K562 (cell line): ENCODE measurements around the gene BPI. TPM values are rescaled to one million over a fixed set of nuclear protein-coding genes. Genes with fewer than 3 reads are reported as not detected.

ENCODE experiments used
- ARNT ChIP-seq, 2 experiments: fragments of 450-650 bp; IDR thresholded peaks; 2 replicates each; pipeline ENCODE4 v1.6.1; 2016; ENCODE audit warnings: mild to moderate bottlenecking in 1 of 2
- BCOR ChIP-seq: fragments of 450-650 bp; IDR thresholded peaks from 2 replicates; pipeline ENCODE4 v1.6.1; 2016
- REST ChIP-seq, 2 experiments: fragments of 450-650 bp; formaldehyde crosslinking in 1 of 2; IDR thresholded peaks; 2 replicates each; pipeline versions ENCODE4 v1.4.0 to v1.6.1; 2014 to 2020; ENCODE audit warnings: mild to moderate bottlenecking in 2 of 2, borderline replicate concordance in 1 of 2, low read depth in 1 of 2
- ZNF384 ChIP-seq: IDR thresholded peaks from 2 replicates; pipeline ENCODE4 v1.6.1; 2012; ENCODE audit warnings: low read depth, low read length, improper control_type of control experiment
- polyA plus RNA-seq, 8 experiments: library from polyadenylated mRNA; depleted of rRNA in 4 of 8; stranded (reverse) in 5 of 8; unstranded in 3 of 8; fragments of >200 nt; fragmentation: Nextera tagmentation in 2 of 8; fragmentation: Illumina TruSeq in 1 of 8; extraction: Ambion mirVana in 2 of 8; extraction: Trizol in 1 of 8; gene quantifications; 2 replicates each; pipeline versions ENCODE4 v1.2.1 to v1.2.3, GENCODE V29; 2011 to 2014; ENCODE audit warnings: inconsistent platforms in 1 of 8, missing spikeins in 1 of 8
- total RNA-seq, 7 experiments: library from RNA; depleted of rRNA in 6 of 7; stranded (reverse); fragments of >200 nt in 6 of 7; fragmentation: Illumina TruSeq in 2 of 7; extraction: Trizol in 2 of 7; gene quantifications; 2 replicates each; pipeline versions ENCODE4 v1.2.1 to v1.2.3, GENCODE V29; 2011 to 2021; ENCODE audit warnings: low replicate concordance in 1 of 7
- TF ChIP-seq, protein P1 (sequence below): fragments of 450-650 bp; IDR thresholded peaks from 2 replicates; pipeline ENCODE4 v1.7.0; 2016; ENCODE audit warnings: borderline replicate concordance
- TF ChIP-seq, protein P2 (sequence below): sonication (generic); formaldehyde crosslinking; IDR thresholded peaks from 2 replicates; pipeline ENCODE4 v1.8.0; 2022; ENCODE audit warnings: mild to moderate bottlenecking, missing genetic modification reagents

Gene BPI
- total and polyA plus RNA-seq, 9 of the 15 experiments (the other 6 are each of a cell fraction or from before 2014, with no cell fraction given): not detected

- TF ChIP-seq, protein P1, sequence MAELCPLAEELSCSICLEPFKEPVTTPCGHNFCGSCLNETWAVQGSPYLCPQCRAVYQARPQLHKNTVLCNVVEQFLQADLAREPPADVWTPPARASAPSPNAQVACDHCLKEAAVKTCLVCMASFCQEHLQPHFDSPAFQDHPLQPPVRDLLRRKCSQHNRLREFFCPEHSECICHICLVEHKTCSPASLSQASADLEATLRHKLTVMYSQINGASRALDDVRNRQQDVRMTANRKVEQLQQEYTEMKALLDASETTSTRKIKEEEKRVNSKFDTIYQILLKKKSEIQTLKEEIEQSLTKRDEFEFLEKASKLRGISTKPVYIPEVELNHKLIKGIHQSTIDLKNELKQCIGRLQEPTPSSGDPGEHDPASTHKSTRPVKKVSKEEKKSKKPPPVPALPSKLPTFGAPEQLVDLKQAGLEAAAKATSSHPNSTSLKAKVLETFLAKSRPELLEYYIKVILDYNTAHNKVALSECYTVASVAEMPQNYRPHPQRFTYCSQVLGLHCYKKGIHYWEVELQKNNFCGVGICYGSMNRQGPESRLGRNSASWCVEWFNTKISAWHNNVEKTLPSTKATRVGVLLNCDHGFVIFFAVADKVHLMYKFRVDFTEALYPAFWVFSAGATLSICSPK: no peak
- TF ChIP-seq ZNF384: peak; percentile 26; the same call in 1 of the 2 replicates
- TF ChIP-seq ARNT (IDR thresholded peaks at IDR 0.05): 0 out of 4 replicates have a peak, but pooled peaks of 1 of the 2 experiments have one; percentile 23
- peak; percentile 93 for TF ChIP-seq REST (IDR thresholded peaks at IDR 0.05; ENCODE audit: borderline replicate concordance)
- no peak for TF ChIP-seq REST (CRISPR knock-in tag; IDR thresholded peaks at IDR 0.05; ENCODE audit: low read depth)
- TF ChIP-seq BCOR: peak; percentile 68; the same call in 1 of the 2 replicates
- TF ChIP-seq, protein P2, sequence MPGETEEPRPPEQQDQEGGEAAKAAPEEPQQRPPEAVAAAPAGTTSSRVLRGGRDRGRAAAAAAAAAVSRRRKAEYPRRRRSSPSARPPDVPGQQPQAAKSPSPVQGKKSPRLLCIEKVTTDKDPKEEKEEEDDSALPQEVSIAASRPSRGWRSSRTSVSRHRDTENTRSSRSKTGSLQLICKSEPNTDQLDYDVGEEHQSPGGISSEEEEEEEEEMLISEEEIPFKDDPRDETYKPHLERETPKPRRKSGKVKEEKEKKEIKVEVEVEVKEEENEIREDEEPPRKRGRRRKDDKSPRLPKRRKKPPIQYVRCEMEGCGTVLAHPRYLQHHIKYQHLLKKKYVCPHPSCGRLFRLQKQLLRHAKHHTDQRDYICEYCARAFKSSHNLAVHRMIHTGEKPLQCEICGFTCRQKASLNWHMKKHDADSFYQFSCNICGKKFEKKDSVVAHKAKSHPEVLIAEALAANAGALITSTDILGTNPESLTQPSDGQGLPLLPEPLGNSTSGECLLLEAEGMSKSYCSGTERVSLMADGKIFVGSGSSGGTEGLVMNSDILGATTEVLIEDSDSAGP (CRISPR knock-in tag): 0 out of 2 replicates have a peak, but pooled peaks have one; percentile 36
These were observed 33.7 kb downstream of the BPI start (continued) for GRCh38 chr20:38337561-38338140.
